Hepatocyte (in vitro differentiated cells): ENCODE data around the gene TAF4. TPM values are rescaled to one million over a fixed set of nuclear protein-coding genes. Genes with fewer than 3 reads are reported as not detected.

ENCODE experiments used
- DNase-seq: peaks from one replicate; pipeline ENCODE4 v3.0.0-alpha.2; 2016; ENCODE audit warnings: low spot score
- H2AFZ ChIP-seq: fragments of 200-600 bp; sonication (generic); 2 replicates; pipeline ENCODE4 v1.6.0; 2016; ENCODE audit warnings: antibody characterized with exemption, mild to moderate bottlenecking
- H3K27ac ChIP-seq: fragments of 200-600 bp; sonication (generic); 2 replicates; pipeline ENCODE4 v1.5.1; 2016; ENCODE audit warnings: mild to moderate bottlenecking
- H3K27me3 ChIP-seq: fragments of 200-600 bp; sonication (generic); 2 replicates; pipeline ENCODE4 v1.6.1; 2016
- H3K36me3 ChIP-seq: fragments of 200-600 bp; sonication (generic); replicated peaks from 2 replicates; pipeline ENCODE4 v1.5.1; 2016; ENCODE audit warnings: low read depth; ENCODE audit not compliant: insufficient read depth
- H3K4me1 ChIP-seq: fragments of 200-600 bp; sonication (generic); 2 replicates; pipeline ENCODE4 v1.5.1; 2016; ENCODE audit warnings: mild to moderate bottlenecking, moderate library complexity; ENCODE audit not compliant: insufficient read depth
- H3K4me2 ChIP-seq: fragments of 200-600 bp; sonication (generic); 2 replicates; pipeline ENCODE4 v1.6.0; 2016
- H3K4me3 ChIP-seq: fragments of 200-600 bp; sonication (generic); 2 replicates; pipeline ENCODE4 v1.5.1; 2016; ENCODE audit warnings: mild to moderate bottlenecking
- H3K79me2 ChIP-seq: fragments of 200-600 bp; sonication (generic); 2 replicates; pipeline ENCODE4 v1.6.0; 2017; ENCODE audit warnings: mild to moderate bottlenecking
- H3K9me2 ChIP-seq: fragments of 200-600 bp; sonication (generic); replicated peaks from 2 replicates; pipeline ENCODE4 v1.6.0; 2017; ENCODE audit warnings: mild to moderate bottlenecking; ENCODE audit not compliant: insufficient read depth
- H3K9me3 ChIP-seq: fragments of 200-600 bp; sonication (generic); 2 replicates; pipeline ENCODE4 v1.5.1; 2016; ENCODE audit warnings: low read depth, mild to moderate bottlenecking
- H4K20me1 ChIP-seq: fragments of 200-600 bp; sonication (generic); 2 replicates; pipeline ENCODE4 v1.6.0; 2016; ENCODE audit warnings: mild to moderate bottlenecking; ENCODE audit not compliant: insufficient read depth, poor library complexity, severe bottlenecking
- EZH2 ChIP-seq: fragments of 200-600 bp; sonication (generic); IDR thresholded peaks from 2 replicates; pipeline ENCODE4 v1.6.1; 2016; ENCODE audit warnings: antibody characterized with exemption, mild to moderate bottlenecking, borderline replicate concordance
- EZH2phosphoT487 ChIP-seq: fragments of 200-600 bp; sonication (generic); IDR thresholded peaks from one replicate; pipeline ENCODE4 v1.6.1; 2018; ENCODE audit warnings: antibody characterized with exemption, mild to moderate bottlenecking, low read depth, moderate library complexity; ENCODE audit not compliant: unreplicated experiment, severe bottlenecking
- WGBS: methylation state at CpG from one replicate; pipeline ENCODE4 v1.1.6; 2016; ENCODE audit warnings: low lambda C conversion rate; ENCODE audit errors: missing lambda C conversion rate; 5-methylcytosine and 5-hydroxymethylcytosine counted together
- polyA plus RNA-seq: library from polyadenylated mRNA; unstranded; fragments of >200 nt; fragmentation: Nextera tagmentation; extraction: Ambion mirVana; gene quantifications from 2 replicates; pipeline ENCODE4 v1.2.1, GENCODE V29; 2016
- total RNA-seq: library from RNA; depleted of rRNA; stranded (reverse); fragments of >200 nt; gene quantifications from 2 replicates; pipeline ENCODE4 v1.2.3, GENCODE V29; 2014
- TF ChIP-seq, protein P1 (sequence below): fragments of 200-600 bp; sonication (generic); IDR thresholded peaks from 2 replicates; pipeline ENCODE4 v1.5.1; 2016; ENCODE audit warnings: antibody characterized with exemption, mild to moderate bottlenecking; ENCODE audit not compliant: poor library complexity

Gene TAF4
- total and polyA plus RNA-seq, 2 experiments from 2014 or later = 2.9 to 6.6 TPM

- H2AFZ ChIP-seq = no peak overlapping the region
- TF ChIP-seq EZH2phosphoT487 (no peak), EZH2 (no peak)
- TF ChIP-seq, protein P1, sequence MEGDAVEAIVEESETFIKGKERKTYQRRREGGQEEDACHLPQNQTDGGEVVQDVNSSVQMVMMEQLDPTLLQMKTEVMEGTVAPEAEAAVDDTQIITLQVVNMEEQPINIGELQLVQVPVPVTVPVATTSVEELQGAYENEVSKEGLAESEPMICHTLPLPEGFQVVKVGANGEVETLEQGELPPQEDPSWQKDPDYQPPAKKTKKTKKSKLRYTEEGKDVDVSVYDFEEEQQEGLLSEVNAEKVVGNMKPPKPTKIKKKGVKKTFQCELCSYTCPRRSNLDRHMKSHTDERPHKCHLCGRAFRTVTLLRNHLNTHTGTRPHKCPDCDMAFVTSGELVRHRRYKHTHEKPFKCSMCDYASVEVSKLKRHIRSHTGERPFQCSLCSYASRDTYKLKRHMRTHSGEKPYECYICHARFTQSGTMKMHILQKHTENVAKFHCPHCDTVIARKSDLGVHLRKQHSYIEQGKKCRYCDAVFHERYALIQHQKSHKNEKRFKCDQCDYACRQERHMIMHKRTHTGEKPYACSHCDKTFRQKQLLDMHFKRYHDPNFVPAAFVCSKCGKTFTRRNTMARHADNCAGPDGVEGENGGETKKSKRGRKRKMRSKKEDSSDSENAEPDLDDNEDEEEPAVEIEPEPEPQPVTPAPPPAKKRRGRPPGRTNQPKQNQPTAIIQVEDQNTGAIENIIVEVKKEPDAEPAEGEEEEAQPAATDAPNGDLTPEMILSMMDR = no peak
- H3K4me1 ChIP-seq = peaks cover 8% of the 10 kb centered on the region
- H4K20me1 ChIP-seq = peaks cover 76% of the 10 kb centered on the region
- H3K4me3 ChIP-seq = no peak overlapping the region
- no peak overlapping the region for H3K27ac ChIP-seq
- H3K4me2 ChIP-seq = no peak overlapping the region
- no peaks in the 10 kb centered on the region for H3K27me3 ChIP-seq
- H3K9me2 ChIP-seq = no peaks in the 10 kb centered on the region
- peaks cover 98% of the 10 kb centered on the region for H3K79me2 ChIP-seq
- no peak for DNase-seq
- H3K36me3 ChIP-seq = no peaks in the 10 kb centered on the region
- 80% methylated on average over 14 of the region's 14 CpGs for WGBS
- H3K9me3 ChIP-seq = no peaks in the 10 kb centered on the region
Measured at GRCh38 chr20:62030834-62031434, 34.7 kb downstream of the TAF4 start.

- 90% methylated on average over 9 of the region's 9 CpGs for WGBS
Measured at GRCh38 chr20:62030357-62030756, 35.3 kb downstream of the TAF4 start.

DNA sequence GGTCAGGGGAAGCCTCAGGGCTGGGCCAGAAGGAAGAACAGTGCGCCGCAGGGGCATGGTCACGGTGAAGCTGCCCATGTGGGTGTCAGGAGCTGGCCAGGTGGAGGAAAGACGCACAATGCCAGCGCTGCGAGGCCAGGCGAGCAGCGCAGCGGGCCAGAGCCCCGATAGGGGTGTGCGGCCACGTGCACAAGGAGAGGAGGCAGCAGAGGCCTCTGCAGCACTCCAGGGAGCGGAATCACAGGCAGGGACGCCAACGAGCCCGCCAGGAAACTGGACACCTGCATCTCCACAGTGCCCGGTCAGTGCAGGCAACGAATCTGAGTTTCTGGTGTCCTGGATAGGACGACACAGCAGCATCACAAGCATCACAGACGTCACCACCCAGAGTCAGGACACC is 35.7 kb downstream of the TAF4 start:
- peaks cover 98% of the 10 kb centered on the region for H3K79me2 ChIP-seq
- no peak overlapping the region for H3K4me2 ChIP-seq
- peaks cover 8% of the 10 kb centered on the region for H3K4me1 ChIP-seq
- no peak overlapping the region for H3K4me3 ChIP-seq
- no peaks in the 10 kb centered on the region for H3K9me2 ChIP-seq
- no peak overlapping the region for H3K27ac ChIP-seq
- H3K36me3 ChIP-seq = no peaks in the 10 kb centered on the region
- TF ChIP-seq EZH2phosphoT487 (no peak), EZH2 (no peak)
- TF ChIP-seq, protein P1 = no peak
- H2AFZ ChIP-seq = no peak overlapping the region
- no peaks in the 10 kb centered on the region for H3K27me3 ChIP-seq
- no peak for DNase-seq
- no peaks in the 10 kb centered on the region for H3K9me3 ChIP-seq
- peaks cover 78% of the 10 kb centered on the region for H4K20me1 ChIP-seq
- 94% methylated on average over 20 of the region's 20 CpGs for WGBS

More at GRCh38 chr20:62030357-62030756, 35.3 kb downstream of the TAF4 start:
- H3K4me3 ChIP-seq = no peak overlapping the region
- no peaks in the 10 kb centered on the region for H3K9me2 ChIP-seq
- TF ChIP-seq EZH2 (no peak), EZH2phosphoT487 (no peak)
- TF ChIP-seq, protein P1 = no peak
- no peaks in the 10 kb centered on the region for H3K27me3 ChIP-seq
- DNase-seq = no peak
- peaks cover 8% of the 10 kb centered on the region for H3K4me1 ChIP-seq
- no peak overlapping the region for H2AFZ ChIP-seq
- no peak overlapping the region for H3K27ac ChIP-seq
- peaks cover 78% of the 10 kb centered on the region for H4K20me1 ChIP-seq
- H3K4me2 ChIP-seq = no peak overlapping the region
- peaks cover 98% of the 10 kb centered on the region for H3K79me2 ChIP-seq
- H3K9me3 ChIP-seq = no peaks in the 10 kb centered on the region
- no peaks in the 10 kb centered on the region for H3K36me3 ChIP-seq

DNA sequence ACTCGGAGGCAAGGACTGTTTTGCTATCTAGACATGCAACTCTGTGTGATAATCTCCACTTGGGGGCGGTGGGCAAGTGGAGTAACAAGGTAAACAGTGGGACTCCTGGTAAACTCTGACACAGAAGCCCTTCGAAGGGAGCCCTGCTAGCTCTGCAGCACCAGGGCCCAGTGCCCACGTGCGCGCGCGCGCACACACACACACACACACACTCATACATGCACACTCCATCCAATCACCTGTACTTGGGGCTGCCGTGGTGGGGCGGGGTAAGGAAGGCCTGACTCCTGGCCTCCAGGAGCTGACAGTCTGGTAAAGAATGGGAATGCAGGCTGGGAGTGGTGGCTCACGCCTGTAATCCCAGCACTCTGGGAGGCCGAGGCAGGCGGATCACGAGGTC is 36.4 kb downstream of the TAF4 start:
- H3K36me3 ChIP-seq = no peaks in the 10 kb centered on the region
- 92% methylated on average over 15 of the region's 15 CpGs for WGBS
- no peak overlapping the region for H3K4me2 ChIP-seq
- peaks cover 79% of the 10 kb centered on the region for H4K20me1 ChIP-seq
- H3K9me2 ChIP-seq = no peaks in the 10 kb centered on the region
- DNase-seq = no peak
- no peak overlapping the region for H2AFZ ChIP-seq
- no peaks in the 10 kb centered on the region for H3K9me3 ChIP-seq
- peaks cover 100% of the 10 kb centered on the region for H3K79me2 ChIP-seq
- no peaks in the 10 kb centered on the region for H3K27me3 ChIP-seq
- H3K27ac ChIP-seq = no peak overlapping the region
- H3K4me1 ChIP-seq = peaks cover 8% of the 10 kb centered on the region
- no peak overlapping the region for H3K4me3 ChIP-seq
- TF ChIP-seq, protein P1 = no peak
- TF ChIP-seq EZH2phosphoT487 = no peak
- no peak for TF ChIP-seq EZH2
